Bronchial epithelial cell (primary cell): Measurements from ENCODE around the gene TBL2. TPM values are rescaled to one million over a fixed set of nuclear protein-coding genes. Genes with fewer than 3 reads are reported as not detected.
"Not testable (repeated sequence)": the region's sequence is repeated elsewhere in the genome, so short reads cannot be mapped to it uniquely, and the experiment has no call there.

ENCODE experiments used
- DNase-seq: peaks from one replicate; pipeline ENCODE4 v3.0.0-alpha.2; 2010; ENCODE audit warnings: low read depth
- FAIRE-seq: peaks from 2 replicates; lab custom pipeline; 2011; peaks lifted over from hg19 to GRCh38; lab: Jason Lieb, UNC
- H3K27me3 ChIP-seq: 2 replicates; pipeline ENCODE4 v1.5.1; 2011; ENCODE audit warnings: low read length; ENCODE audit not compliant: control insufficient read depth, insufficient read depth
- H3K36me3 ChIP-seq: 2 replicates; pipeline ENCODE4 v1.5.1; 2011; ENCODE audit warnings: low read length; ENCODE audit not compliant: control insufficient read depth, insufficient read depth
- H3K4me3 ChIP-seq: 2 replicates; pipeline ENCODE4 v1.5.1; 2011; ENCODE audit warnings: mild to moderate bottlenecking, low read depth, low read length, control low read depth
- total RNA-seq: library from RNA; depleted of rRNA; stranded (reverse); fragments of >200 nt; gene quantifications from 2 replicates; pipeline ENCODE4 v1.2.1, GENCODE V29; 2014
- TF ChIP-seq, protein P1 (sequence below): IDR thresholded peaks from 2 replicates; pipeline ENCODE4 v1.5.1; 2011; ENCODE audit warnings: mild to moderate bottlenecking, moderate library complexity, low read length, control low read depth, inconsistent platforms; ENCODE audit not compliant: insufficient read depth, severe bottlenecking

The TBL2 gene
- total RNA-seq, 1 donor from 2014 or later, result 78.7 TPM

DNA sequence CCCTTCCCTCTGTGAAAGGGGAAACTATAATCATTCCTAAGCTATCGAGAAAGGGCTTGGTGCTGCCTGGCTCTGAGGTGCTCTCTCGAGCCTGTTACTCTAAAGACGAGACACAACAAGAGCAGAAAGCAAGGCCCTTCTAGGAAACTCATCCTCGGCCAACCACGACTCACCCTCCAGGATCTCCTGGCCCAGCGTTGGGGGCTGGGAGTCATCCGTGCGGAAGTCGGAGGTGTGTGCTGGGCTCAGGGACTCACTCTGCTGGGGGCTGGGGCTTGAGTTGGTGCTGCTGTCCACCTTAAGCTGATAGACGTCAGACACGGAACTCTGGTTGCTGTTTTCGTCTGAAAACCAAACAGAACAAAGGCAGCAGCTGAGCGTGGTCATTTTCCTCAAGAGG lies 38.7 kb downstream of the TBL2 start:
- Histone ChIP-seq H3K36me3 (peaks cover 26% of the 10 kb centered on the region), H3K27me3 (no peaks in the 10 kb centered on the region), H3K4me3 (no peak overlapping the region)
- FAIRE-seq (no peak), DNase-seq (no peak)
- TF ChIP-seq, protein P1, sequence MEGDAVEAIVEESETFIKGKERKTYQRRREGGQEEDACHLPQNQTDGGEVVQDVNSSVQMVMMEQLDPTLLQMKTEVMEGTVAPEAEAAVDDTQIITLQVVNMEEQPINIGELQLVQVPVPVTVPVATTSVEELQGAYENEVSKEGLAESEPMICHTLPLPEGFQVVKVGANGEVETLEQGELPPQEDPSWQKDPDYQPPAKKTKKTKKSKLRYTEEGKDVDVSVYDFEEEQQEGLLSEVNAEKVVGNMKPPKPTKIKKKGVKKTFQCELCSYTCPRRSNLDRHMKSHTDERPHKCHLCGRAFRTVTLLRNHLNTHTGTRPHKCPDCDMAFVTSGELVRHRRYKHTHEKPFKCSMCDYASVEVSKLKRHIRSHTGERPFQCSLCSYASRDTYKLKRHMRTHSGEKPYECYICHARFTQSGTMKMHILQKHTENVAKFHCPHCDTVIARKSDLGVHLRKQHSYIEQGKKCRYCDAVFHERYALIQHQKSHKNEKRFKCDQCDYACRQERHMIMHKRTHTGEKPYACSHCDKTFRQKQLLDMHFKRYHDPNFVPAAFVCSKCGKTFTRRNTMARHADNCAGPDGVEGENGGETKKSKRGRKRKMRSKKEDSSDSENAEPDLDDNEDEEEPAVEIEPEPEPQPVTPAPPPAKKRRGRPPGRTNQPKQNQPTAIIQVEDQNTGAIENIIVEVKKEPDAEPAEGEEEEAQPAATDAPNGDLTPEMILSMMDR, result no peak

DNA sequence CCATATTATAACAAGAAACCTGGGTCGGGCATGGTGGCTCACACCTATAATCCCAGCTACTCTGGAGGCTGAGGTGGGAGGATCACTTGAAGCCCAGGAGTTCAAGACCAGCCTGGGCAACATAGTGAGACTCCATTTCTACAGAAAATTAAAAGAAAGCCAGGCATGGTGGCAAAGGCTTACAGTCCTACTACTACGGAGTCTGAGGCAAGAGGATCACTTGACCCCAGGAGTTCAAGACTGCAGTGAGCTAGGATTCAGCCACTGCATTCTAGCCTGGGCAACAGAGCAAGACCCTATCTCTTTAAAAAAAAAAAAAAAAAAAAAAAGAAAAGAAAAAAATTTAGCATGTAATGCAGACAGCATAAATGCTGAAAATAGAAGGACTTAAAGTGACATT lies 39.9 kb downstream of the TBL2 start:
- not testable (repeated sequence) for H3K4me3 ChIP-seq, FAIRE-seq, H3K27me3 ChIP-seq, DNase-seq
- peaks cover 24% of the 10 kb centered on the region for H3K36me3 ChIP-seq

DNA sequence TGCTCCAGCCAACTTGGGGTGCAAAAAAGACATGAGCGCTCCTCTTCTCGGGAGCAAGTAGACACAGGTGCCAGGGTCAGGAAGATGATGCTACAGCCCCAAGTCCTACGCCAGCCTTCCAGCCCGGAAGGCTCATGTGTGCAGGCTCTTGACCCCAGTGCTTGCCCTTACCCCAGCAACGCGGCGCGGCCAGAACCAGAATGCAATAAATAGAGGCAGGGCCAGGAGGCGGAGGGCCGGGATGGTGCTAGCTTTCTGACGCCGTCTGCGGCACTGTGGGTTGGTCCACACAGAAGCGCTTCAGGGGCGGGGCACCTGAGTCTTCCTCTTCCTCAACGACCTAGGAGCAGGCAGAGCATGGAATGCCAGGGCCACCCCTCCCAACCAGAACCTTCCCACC lies 41.3 kb downstream of the TBL2 start:
- no peaks in the 10 kb centered on the region for H3K27me3 ChIP-seq
- H3K36me3 ChIP-seq, result peaks cover 22% of the 10 kb centered on the region
- DNase-seq (no peak), FAIRE-seq (no peak)
- no peak overlapping the region for H3K4me3 ChIP-seq
- TF ChIP-seq, protein P1, result no peak

DNA sequence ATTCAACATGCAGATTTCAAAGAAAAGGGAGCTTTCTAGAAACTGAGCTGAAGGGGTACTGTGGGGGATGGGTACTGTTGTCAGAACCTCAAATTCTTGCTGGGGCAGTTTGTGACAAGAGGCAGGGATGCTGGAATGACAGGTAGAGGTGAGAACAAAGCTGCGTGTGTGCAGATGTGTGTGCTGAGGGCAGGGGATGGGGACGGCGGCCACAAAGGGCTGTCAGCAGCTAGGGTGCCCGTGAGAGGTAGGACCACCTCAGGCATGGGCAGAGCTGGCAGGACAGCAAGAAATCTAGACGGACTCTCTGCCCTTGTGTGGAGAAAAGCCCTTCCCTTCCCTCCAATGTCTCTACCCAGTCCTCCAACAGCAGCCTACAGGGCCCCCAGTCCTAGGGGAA lies 41.9 kb downstream of the TBL2 start:
- FAIRE-seq (no peak), DNase-seq (no peak)
- H3K36me3 ChIP-seq, result peaks cover 19% of the 10 kb centered on the region
- no peak overlapping the region for H3K4me3 ChIP-seq
- TF ChIP-seq, protein P1, result no peak
- H3K27me3 ChIP-seq, result no peaks in the 10 kb centered on the region

DNA sequence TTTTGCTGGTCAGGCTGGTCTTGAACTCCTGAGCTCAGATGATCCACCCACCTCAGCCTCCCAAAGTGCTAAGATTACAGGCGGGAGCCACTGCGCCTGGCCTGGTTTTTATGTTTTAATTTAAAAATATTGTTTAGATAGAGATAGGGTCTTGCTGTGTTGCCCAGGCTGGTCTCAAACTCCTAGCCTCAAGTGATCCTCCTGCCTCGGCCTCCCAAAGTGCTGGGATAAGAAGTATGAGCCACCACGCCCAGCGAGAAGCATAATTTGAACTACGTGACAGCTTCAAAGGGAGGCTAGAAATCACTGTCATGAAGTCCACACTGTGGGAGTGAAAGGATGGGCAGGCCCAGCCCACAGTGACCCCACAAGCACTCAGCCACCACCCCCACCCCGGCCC lies 42.5 kb downstream of the TBL2 start:
- not testable (repeated sequence) for FAIRE-seq, H3K27me3 ChIP-seq
- peaks cover 19% of the 10 kb centered on the region for H3K36me3 ChIP-seq

DNA sequence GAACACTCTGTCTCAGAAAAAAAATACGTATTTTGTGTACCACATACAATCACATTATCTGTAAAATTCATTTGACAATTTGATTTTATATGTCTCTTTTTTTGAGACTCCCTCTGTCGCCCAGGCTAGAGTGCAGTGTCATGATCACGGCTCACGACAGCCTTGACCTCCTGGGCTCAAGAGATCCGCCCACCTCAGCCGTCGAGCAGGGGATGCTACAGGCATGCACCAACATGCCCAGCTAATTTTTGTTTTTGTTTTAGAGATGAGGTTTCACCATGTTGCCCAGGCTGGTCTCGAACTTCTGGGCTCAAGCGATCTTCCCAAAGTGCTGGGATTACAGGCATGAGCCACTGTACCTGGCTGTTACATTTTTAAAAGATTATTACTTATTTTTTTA lies 44.6 kb downstream of the TBL2 start:
- H3K4me3 ChIP-seq, result no peak overlapping the region
- FAIRE-seq, result no peak
- peak; percentile 7 for DNase-seq
- H3K36me3 ChIP-seq, result peaks cover 15% of the 10 kb centered on the region
- no peaks in the 10 kb centered on the region for H3K27me3 ChIP-seq
- TF ChIP-seq, protein P1, result no peak

More for the DNA sequence above, 42.5 kb downstream of the TBL2 start:
- DNase-seq, H3K4me3 ChIP-seq: not testable (repeated sequence)

DNA sequence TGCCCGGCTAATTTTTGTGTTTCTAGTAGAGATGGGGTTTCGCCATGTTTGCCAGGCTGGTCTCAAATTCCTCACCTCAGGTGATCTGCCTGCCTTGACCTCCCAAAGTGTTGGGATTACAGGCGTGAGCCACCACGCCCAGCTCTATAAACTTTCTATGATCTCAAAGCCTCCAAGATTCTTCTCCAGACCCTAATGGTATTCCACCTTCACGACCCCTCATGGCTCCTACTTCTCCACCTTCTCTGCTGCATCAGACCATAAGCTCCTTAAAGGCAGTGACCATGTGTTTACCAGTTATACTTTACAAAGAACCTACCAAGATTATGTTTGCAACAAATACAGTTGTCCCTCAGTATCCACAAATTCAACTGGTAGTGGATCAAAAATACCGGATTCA lies 46.2 kb downstream of the TBL2 start:
- Histone ChIP-seq H3K36me3 (peaks cover 8% of the 10 kb centered on the region), H3K4me3 (no peak overlapping the region), H3K27me3 (no peaks in the 10 kb centered on the region)
- TF ChIP-seq, protein P1, result no peak
- FAIRE-seq (no peak), DNase-seq (no peak)
